Measurements from ENCODE around the gene SOWAHC. TPM values are rescaled to one million over a fixed set of nuclear protein-coding genes. Genes with fewer than 3 reads are reported as not detected.

Gene SOWAHC
- total RNA-seq, 1 experiment from 2014 or later = 13.1 TPM

GRCh38 chr2:109604597-109604996 is 9.6 kb upstream of the SOWAHC start:
- Histone ChIP-seq H3K36me3 (ENCODE audit: insufficient read depth, low read length, poor library complexity, severe bottlenecking) (no peaks in the 10 kb centered on the region), H3K27me3 (replicated peaks; ENCODE audit: insufficient read depth, low read depth, low read length, poor library complexity) (no peaks in the 10 kb centered on the region), H3K4me3 (ENCODE audit: low read depth, low read length, poor library complexity, severe bottlenecking) (no peak overlapping the region), H3K27ac (ENCODE audit: low read depth, low read length, poor library complexity, severe bottlenecking) (no peak overlapping the region), H3K4me1 (ENCODE audit: insufficient read depth, low read length, poor library complexity, severe bottlenecking) (peaks cover 56% of the 10 kb centered on the region), H3K9me3 (ENCODE audit: low read depth, low read length, poor library complexity, severe bottlenecking) (no peaks in the 10 kb centered on the region)
- BruUV-seq (replicated peaks) = no TSS peak
- no peak for DNase-seq (ENCODE audit: low spot score)
- ChIA-PET CTCF (no interaction called here), POLR2A (ENCODE audit: low non-redundant PET) (no interaction called here)
- TF ChIP-seq EZH2 (IDR thresholded peaks at IDR 0.05; ENCODE audit: borderline replicate concordance, low read depth, low read length, poor library complexity, severe bottlenecking) (no peak), CTCF (conservative IDR thresholded peaks at IDR 0.05; ENCODE audit: low read depth, low read length) (no peak)
- intact Hi-C loops (cut with micrococcal nuclease; ENCODE audit: unreplicated experiment) = no loop called here

- DNase-seq (ENCODE audit: low spot score) = no peak
- POLR2A ChIA-PET (ENCODE audit: low non-redundant PET) = no interaction called here
- Histone ChIP-seq H3K36me3 (ENCODE audit: insufficient read depth, low read length, poor library complexity, severe bottlenecking) (no peaks in the 10 kb centered on the region), H3K9me3 (ENCODE audit: low read depth, low read length, poor library complexity, severe bottlenecking) (no peaks in the 10 kb centered on the region), H3K27me3 (replicated peaks; ENCODE audit: insufficient read depth, low read depth, low read length, poor library complexity) (no peaks in the 10 kb centered on the region), H3K27ac (ENCODE audit: low read depth, low read length, poor library complexity, severe bottlenecking) (no peak overlapping the region), H3K4me1 (ENCODE audit: insufficient read depth, low read length, poor library complexity, severe bottlenecking) (peaks cover 50% of the 10 kb centered on the region), H3K4me3 (ENCODE audit: low read depth, low read length, poor library complexity, severe bottlenecking) (no peak overlapping the region)
- TF ChIP-seq EZH2 (IDR thresholded peaks at IDR 0.05; ENCODE audit: borderline replicate concordance, low read depth, low read length, poor library complexity, severe bottlenecking) (no peak), CTCF (conservative IDR thresholded peaks at IDR 0.05; ENCODE audit: low read depth, low read length) (no peak)
- no TSS peak for BruUV-seq (replicated peaks)
- CTCF ChIA-PET = no interaction called here
- intact Hi-C loops (cut with micrococcal nuclease; ENCODE audit: unreplicated experiment) = no loop called here
Measured at GRCh38 chr2:109607766-109608165, 6.4 kb upstream of the SOWAHC start.

GRCh38 chr2:109609352-109610024 is 4.7 kb upstream of the SOWAHC start:
- ChIA-PET POLR2A (ENCODE audit: low non-redundant PET) (no interaction called here), CTCF (no interaction called here)
- peak; percentile 69 for DNase-seq (ENCODE audit: low spot score)
- Histone ChIP-seq H3K36me3 (ENCODE audit: insufficient read depth, low read length, poor library complexity, severe bottlenecking) (no peaks in the 10 kb centered on the region), H3K27me3 (replicated peaks; ENCODE audit: insufficient read depth, low read depth, low read length, poor library complexity) (no peaks in the 10 kb centered on the region), H3K4me3 (ENCODE audit: low read depth, low read length, poor library complexity, severe bottlenecking) (peak overlapping the region; percentile 42), H3K9me3 (ENCODE audit: low read depth, low read length, poor library complexity, severe bottlenecking) (no peaks in the 10 kb centered on the region), H3K4me1 (ENCODE audit: insufficient read depth, low read length, poor library complexity, severe bottlenecking) (peaks cover 48% of the 10 kb centered on the region), H3K27ac (ENCODE audit: low read depth, low read length, poor library complexity, severe bottlenecking) (peak overlapping the region; percentile 93)
- intact Hi-C loops (cut with micrococcal nuclease; ENCODE audit: unreplicated experiment) = loop anchor here (5.0 kb wide), 1 partner anchor 62 kb away; no protein-coding TSS in a partner anchor
- TSS peak; percentile 75 for BruUV-seq (replicated peaks)
- no peak for TF ChIP-seq EZH2 (IDR thresholded peaks at IDR 0.05; ENCODE audit: borderline replicate concordance, low read depth, low read length, poor library complexity, severe bottlenecking)
- no peak for TF ChIP-seq CTCF (conservative IDR thresholded peaks at IDR 0.05; ENCODE audit: low read depth, low read length)

All from A673 (cell line).